Measurements from ENCODE around the gene VEGFA.

Gene VEGFA

GRCh38 chr6:43834528-43835155 is 64.6 kb downstream of the VEGFA start:
- Mint-ChIP-seq H3K4me3 (no peak overlapping the region), H3K4me1 (ENCODE audit: low read depth) (no peaks in the 10 kb centered on the region), H3K9me3 (no peaks in the 10 kb centered on the region)

GRCh38 chr6:43835872-43836419 is 65.9 kb downstream of the VEGFA start:
- Mint-ChIP-seq H3K9me3 (no peaks in the 10 kb centered on the region), H3K27ac (no peak overlapping the region), H3K27me3 (no peaks in the 10 kb centered on the region), H3K36me3 (ENCODE audit: low read depth) (no peaks in the 10 kb centered on the region), H3K4me3 (no peak overlapping the region), H3K4me1 (ENCODE audit: low read depth) (no peaks in the 10 kb centered on the region)

More at GRCh38 chr6:43834528-43835155, 64.6 kb downstream of the VEGFA start:
- Mint-ChIP-seq H3K27ac (no peak overlapping the region), H3K27me3 (peaks cover 5% of the 10 kb centered on the region), H3K36me3 (ENCODE audit: low read depth) (no peaks in the 10 kb centered on the region)
